Choroid plexus epithelial cell (primary cell): ENCODE measurements around the gene PLA2G1B.

Experiments
- DNase-seq: peaks from one replicate; pipeline ENCODE4 v3.0.0-alpha.2; 2010; ENCODE audit warnings: low read depth
- H3K4me3 ChIP-seq: 2 replicates; pipeline ENCODE4 v1.5.1; 2011; ENCODE audit warnings: low read depth, mild to moderate bottlenecking, control low read depth, low read length, moderate library complexity
- TF ChIP-seq, protein P1 (sequence below): conservative IDR thresholded peaks from 2 replicates; pipeline ENCODE4 v1.5.1; 2011; ENCODE audit warnings: low read depth, mild to moderate bottlenecking, control low read depth, inconsistent platforms, low read length, moderate library complexity

The PLA2G1B gene

DNA sequence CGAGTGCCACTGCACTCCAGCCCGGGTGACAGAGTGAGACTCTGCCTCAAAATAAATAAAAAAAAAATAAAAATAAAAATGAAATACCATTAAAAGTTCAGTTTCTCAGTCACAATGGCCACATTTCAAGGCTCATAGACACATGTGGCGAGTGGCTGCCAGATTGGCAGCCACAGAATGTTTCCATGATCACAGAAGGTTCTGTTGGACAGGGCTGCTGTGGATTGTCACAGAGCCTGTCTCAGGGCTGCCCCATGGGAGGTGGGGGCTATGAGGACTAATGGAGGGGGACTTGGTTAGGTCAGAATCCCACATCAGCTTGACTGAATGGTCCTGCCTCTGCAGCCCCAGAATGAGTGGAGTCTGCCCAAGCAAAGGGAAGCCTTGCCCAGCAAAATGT, 3.8 kb upstream of the PLA2G1B start:
- H3K4me3 ChIP-seq = no peak overlapping the region
- TF ChIP-seq, protein P1, sequence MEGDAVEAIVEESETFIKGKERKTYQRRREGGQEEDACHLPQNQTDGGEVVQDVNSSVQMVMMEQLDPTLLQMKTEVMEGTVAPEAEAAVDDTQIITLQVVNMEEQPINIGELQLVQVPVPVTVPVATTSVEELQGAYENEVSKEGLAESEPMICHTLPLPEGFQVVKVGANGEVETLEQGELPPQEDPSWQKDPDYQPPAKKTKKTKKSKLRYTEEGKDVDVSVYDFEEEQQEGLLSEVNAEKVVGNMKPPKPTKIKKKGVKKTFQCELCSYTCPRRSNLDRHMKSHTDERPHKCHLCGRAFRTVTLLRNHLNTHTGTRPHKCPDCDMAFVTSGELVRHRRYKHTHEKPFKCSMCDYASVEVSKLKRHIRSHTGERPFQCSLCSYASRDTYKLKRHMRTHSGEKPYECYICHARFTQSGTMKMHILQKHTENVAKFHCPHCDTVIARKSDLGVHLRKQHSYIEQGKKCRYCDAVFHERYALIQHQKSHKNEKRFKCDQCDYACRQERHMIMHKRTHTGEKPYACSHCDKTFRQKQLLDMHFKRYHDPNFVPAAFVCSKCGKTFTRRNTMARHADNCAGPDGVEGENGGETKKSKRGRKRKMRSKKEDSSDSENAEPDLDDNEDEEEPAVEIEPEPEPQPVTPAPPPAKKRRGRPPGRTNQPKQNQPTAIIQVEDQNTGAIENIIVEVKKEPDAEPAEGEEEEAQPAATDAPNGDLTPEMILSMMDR = no peak
- no peak for DNase-seq

DNA sequence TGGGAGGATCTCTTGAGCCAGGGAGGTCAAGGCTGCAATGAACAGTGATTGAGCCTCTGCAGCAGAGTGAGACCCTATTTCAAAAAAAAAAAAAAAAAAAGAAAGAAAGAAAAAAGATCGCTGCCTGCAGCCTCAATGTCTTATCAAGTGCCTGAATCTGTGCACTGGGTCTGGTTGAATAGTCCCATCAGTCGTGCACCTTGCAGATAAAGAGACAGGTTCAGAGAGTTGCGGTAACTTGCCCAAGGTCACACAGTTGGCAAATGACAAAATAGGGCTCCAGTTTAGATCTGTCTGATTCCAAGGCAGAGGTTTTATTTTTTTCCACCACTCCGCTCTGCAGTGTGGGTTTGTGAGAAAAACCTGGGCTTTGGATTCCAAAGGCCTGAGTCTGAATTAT, 649 bp upstream of the PLA2G1B start:
- TF ChIP-seq, protein P1 = no peak
- DNase-seq = no peak
- no peak overlapping the region for H3K4me3 ChIP-seq

DNA sequence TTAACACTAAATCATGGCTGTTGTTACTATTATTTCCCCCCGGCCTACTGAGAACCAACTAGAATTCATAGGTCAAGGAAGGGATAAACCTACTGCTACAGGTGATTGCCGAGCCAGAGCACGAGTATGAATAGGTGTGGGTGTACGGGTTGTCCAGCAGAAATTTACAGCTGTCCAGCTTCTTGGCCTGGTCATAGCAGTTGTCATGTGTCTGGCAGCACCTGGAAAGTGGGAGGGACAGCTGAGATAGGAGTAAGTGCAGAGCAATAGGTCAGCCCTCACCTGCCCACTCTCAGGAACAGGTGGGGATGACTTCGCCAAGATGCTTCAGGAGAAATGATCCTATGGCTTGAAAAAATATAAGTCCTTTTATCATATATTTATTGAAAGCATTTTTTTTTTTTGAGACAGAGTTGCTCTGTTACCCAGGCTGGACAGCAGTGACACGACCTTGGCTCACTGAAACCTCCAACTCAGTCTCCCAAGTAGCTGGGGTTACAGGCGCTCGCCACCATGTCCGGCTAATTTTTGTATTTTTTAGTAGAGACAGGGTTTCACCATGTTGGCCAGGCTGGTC, 2.6 kb downstream of the PLA2G1B start:
- no peak overlapping the region for H3K4me3 ChIP-seq
- TF ChIP-seq, protein P1 = no peak
- no peak for DNase-seq

DNA sequence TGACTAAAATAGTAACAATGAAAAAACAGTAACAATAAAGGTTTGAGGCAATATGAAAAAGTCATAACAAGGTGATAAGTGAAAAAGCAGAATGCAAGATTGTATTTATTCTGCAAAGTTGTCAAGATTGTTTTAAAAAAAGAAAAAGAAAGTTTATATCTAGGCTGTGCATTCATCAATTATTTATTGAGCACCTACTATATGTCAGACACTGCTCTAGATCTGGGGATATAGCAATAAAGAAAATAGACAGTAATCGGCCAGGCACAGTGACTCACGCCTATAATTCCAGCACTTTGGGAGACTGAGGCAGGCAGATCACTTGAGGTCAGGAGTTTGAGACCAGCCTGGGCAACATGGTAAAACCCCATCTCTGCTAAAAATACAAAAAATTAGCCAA, 3.8 kb downstream of the PLA2G1B start:
- H3K4me3 ChIP-seq = no peak overlapping the region
- DNase-seq = no peak
- TF ChIP-seq, protein P1 = no peak

DNA sequence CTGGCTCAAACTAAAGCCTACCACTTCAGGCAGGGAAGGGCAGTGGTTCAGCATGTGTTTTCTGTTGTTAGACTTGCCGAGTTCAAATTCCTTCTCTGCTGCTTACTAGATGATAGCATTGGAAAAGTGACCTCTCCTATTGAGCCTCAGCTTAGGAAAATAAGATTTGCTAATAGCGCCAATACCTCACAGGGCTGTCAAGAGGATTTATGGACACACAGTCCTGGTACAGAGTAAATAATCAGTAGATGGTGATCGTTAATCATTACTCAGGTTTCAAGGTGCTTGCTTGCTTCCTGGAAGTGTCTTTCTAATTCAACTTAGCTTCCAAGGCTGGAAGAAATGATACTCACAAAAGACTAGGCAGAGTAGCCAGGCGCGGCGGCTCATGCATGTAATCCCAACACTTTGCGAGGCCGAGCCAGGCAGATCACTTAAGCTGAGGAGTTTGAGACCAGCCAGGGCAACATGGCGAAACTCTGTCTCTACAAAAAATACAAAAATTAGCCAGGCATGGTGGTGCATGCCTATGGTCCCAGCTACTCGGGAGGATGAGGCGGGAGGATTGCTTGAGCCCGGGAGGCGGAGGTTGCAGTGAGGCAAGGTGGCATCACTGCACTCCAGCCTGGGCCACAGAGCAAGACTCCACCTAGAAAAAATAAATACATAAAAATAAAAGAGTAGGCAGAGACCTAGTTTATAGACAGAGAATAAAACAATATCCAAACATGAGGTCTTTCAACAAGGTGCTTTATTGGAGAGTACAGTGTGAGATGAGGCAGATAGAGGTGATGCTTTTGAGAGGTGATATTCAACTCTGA, 6.0 kb downstream of the PLA2G1B start:
- no peak overlapping the region for H3K4me3 ChIP-seq
- TF ChIP-seq, protein P1 = no peak
- DNase-seq = no peak

DNA sequence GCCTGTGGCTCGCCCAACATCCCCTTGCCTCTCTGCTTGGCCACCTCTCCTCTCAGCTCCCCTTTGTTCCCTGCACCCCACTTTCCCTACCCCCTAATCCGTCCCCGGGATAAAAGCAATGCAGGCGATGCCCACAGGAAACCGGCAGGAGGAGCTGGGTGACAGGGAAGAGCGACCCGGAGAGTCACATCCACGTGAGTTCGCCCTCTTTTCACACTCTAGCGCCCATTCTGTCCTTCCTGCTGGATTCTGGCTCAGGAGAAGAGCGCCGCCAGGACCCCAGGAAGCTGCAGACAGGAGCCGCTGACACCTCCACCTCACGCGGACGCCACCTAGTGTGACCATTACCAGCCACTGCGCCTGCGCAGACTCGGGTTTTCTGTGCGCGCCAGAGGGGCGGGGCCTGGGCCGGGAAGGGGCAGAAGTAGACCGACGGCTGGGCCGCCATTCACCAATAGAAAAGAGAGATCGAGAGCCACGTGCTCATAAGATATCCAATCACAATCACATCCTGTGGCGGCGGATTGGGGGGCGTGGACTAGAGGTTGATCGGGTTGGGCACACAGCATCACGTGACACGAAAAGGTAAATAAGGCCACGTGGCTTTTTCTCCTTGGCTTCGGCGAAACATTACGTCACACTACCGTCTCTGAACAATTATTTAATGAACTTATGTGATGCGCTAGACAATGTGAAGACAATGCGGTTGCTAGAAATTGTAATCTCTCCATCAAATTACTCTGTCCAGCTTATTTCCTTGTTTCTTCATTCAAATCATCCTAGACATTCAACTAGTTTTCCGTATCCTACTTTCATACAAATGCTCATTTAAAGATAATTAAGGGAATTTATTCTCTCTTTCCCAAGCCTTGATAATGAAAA, 10.1 kb downstream of the PLA2G1B start:
- peak overlapping the region; percentile 72 for H3K4me3 ChIP-seq
- DNase-seq = peak; percentile 100
- TF ChIP-seq, protein P1 = peak; percentile 81
